Ascending aorta (tissue), 2 donors: ENCODE measurements around the gene ARSI. TPM values are rescaled to one million over a fixed set of nuclear protein-coding genes. Genes with fewer than 3 reads are reported as not detected.

Experiments
- DNase-seq, 2 donors: peaks; one replicate each; pipeline ENCODE4 v3.0.0-alpha.2; 2019; ENCODE audit warnings: low spot score in 2 of 2
- H3K27ac ChIP-seq, 2 donors: fragments of 200-600 bp; sonication (generic); one replicate each; pipeline ENCODE4 v1.5.1; 2016 to 2017; ENCODE audit warnings: mild to moderate bottlenecking in 1 of 2
- H3K27me3 ChIP-seq: fragments of 200-600 bp; sonication (generic); one replicate; pipeline ENCODE4 v1.5.1; 2017
- H3K36me3 ChIP-seq, 2 donors: fragments of 200-600 bp; sonication (generic); one replicate each; pipeline ENCODE4 v1.5.1; 2016
- H3K4me1 ChIP-seq, 2 donors: fragments of 200-600 bp; sonication (generic); one replicate each; pipeline ENCODE4 v1.5.1; 2016 to 2017; ENCODE audit warnings: mild to moderate bottlenecking in 1 of 2
- H3K4me3 ChIP-seq, 2 donors: fragments of 200-600 bp; sonication (generic); one replicate each; pipeline ENCODE4 v1.5.1; 2016 to 2017; ENCODE audit warnings: mild to moderate bottlenecking in 1 of 2
- H3K9me3 ChIP-seq, 2 donors: fragments of 200-600 bp; sonication (generic); one replicate each; pipeline ENCODE4 v1.5.1; 2016
- intact Hi-C: fragments of 100-400 bp; cut with DNase I; formaldehyde crosslinking; loops from one replicate; pipeline ENCODE4 v1.15.1; 2023
- total RNA-seq: library from RNA; depleted of rRNA; stranded (reverse); fragments of >200 nt; gene quantifications from one replicate; pipeline ENCODE4 v1.1.0, GENCODE V29; 2016
- TF ChIP-seq, protein P1 (sequence below), 3 experiments: fragments of 200-600 bp in 2 of 3; fragments of 450-650 bp in 1 of 3; sonication (generic) in 2 of 3; IDR thresholded peaks; one replicate each; pipeline ENCODE4 v1.5.1; 2016 to 2019; ENCODE audit warnings: antibody characterized with exemption in 3 of 3, mild to moderate bottlenecking in 1 of 3, moderate library complexity in 1 of 3

The ARSI gene
- total RNA-seq, 1 donor from 2014 or later: not detected

DNA sequence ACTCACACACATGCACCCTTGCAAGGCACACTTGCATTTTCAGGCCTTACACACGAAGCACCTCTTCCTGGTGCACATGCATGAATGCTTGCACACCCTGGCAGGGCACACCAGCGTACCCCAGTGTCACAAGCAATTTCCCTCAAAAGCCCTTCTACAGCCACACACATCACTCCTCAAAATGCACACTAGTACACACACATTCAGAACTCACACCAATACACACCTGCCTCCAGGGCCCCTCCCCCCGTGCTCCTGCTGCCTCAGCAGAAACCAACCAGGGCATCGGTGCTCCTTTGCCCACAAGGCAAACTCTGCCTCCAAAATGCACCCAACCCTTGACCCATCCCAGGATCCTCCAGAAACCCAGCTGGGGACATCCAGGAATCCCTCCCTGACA is 14.3 kb downstream of the ARSI start:
- no peaks in the 10 kb centered on the region for H3K27me3 ChIP-seq
- no peaks in the 10 kb centered on the region for H3K9me3 ChIP-seq
- TF ChIP-seq, protein P1, sequence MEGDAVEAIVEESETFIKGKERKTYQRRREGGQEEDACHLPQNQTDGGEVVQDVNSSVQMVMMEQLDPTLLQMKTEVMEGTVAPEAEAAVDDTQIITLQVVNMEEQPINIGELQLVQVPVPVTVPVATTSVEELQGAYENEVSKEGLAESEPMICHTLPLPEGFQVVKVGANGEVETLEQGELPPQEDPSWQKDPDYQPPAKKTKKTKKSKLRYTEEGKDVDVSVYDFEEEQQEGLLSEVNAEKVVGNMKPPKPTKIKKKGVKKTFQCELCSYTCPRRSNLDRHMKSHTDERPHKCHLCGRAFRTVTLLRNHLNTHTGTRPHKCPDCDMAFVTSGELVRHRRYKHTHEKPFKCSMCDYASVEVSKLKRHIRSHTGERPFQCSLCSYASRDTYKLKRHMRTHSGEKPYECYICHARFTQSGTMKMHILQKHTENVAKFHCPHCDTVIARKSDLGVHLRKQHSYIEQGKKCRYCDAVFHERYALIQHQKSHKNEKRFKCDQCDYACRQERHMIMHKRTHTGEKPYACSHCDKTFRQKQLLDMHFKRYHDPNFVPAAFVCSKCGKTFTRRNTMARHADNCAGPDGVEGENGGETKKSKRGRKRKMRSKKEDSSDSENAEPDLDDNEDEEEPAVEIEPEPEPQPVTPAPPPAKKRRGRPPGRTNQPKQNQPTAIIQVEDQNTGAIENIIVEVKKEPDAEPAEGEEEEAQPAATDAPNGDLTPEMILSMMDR (IDR thresholded peaks at IDR 0.05): no peak
- H3K36me3 ChIP-seq: no peaks in the 10 kb centered on the region
- no peak for DNase-seq
- no peak overlapping the region for H3K4me3 ChIP-seq
- H3K27ac ChIP-seq: no peak overlapping the region
- H3K4me1 ChIP-seq: no peaks in the 10 kb centered on the region
- intact Hi-C loops: no loop called here

DNA sequence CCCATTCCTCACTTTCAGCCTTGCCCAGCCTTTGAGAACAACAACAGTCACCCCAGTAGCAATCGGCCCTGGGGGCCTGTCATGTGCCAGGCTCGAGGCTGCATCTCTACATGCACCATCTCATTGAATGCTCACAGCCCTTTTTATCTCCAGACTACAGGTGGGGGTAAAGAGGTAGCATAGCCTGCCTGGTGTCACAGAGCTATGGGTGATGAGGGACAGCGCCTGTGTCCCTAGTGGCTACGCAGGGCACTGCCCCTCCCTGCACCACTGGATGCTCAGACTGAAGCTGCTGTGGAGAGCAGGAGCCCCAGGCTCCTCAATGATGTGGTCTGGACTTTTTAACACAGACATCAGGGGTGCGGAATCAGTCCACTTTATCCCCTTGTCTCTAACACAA is 15.9 kb downstream of the ARSI start:
- H3K4me1 ChIP-seq: no peaks in the 10 kb centered on the region
- H3K9me3 ChIP-seq: no peaks in the 10 kb centered on the region
- no peak overlapping the region for H3K27ac ChIP-seq
- H3K36me3 ChIP-seq: no peaks in the 10 kb centered on the region
- H3K4me3 ChIP-seq: no peak overlapping the region
- intact Hi-C loops: no loop called here
- no peaks in the 10 kb centered on the region for H3K27me3 ChIP-seq
- DNase-seq: no peak
- TF ChIP-seq, protein P1 (IDR thresholded peaks at IDR 0.05): no peak

DNA sequence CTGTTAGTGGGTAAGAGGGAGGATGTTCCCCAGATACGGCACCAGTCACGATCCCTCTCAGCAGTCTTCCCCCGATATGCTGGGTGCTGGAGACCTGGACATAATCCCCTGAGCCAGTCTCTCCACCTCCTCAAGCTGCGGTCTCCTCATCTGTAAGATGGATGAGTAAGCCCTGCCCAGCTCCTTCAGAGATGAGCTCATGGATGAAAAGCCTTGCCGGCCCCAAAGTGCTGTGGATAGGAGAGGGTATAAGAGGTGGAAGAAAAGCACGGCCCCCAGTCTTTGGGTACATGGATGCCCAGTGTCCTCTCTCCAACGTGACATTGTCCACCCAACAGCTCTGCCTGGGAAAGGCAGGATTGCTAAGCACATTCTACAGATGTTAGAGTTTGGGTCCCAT is 17.6 kb downstream of the ARSI start:
- Histone ChIP-seq H3K9me3 (no peaks in the 10 kb centered on the region), H3K27me3 (no peaks in the 10 kb centered on the region), H3K27ac (no peak overlapping the region), H3K36me3 (no peaks in the 10 kb centered on the region), H3K4me3 (no peak overlapping the region), H3K4me1 (no peaks in the 10 kb centered on the region)
- TF ChIP-seq, protein P1 (IDR thresholded peaks at IDR 0.05): no peak
- intact Hi-C loops: no loop called here
- DNase-seq: no peak

DNA sequence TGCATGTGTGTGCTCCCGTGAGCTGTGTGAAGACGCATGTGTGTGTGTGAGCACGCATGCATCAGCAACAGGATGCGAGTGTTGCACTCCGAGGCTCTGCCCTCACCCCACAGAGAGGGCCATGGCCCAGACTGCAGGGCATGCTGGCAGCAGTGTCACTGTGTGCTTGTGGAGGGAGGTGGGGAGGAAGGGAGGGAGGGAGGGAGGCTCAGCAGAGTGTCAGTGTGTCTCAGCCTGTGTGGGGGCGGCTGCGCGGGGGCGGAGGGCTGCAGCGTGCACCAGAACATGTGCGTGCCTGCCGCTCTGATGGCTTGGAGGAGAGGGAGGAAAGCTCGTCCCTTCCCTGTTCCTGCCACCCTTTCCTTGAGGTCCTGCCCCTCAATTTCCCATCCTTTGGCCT is 18.4 kb downstream of the ARSI start:
- H3K4me3 ChIP-seq: no peak overlapping the region
- no peaks in the 10 kb centered on the region for H3K4me1 ChIP-seq
- TF ChIP-seq, protein P1 (IDR thresholded peaks at IDR 0.05): no peak
- H3K27ac ChIP-seq: no peak overlapping the region
- intact Hi-C loops: no loop called here
- no peaks in the 10 kb centered on the region for H3K36me3 ChIP-seq
- no peaks in the 10 kb centered on the region for H3K9me3 ChIP-seq
- no peaks in the 10 kb centered on the region for H3K27me3 ChIP-seq
- no peak for DNase-seq

DNA sequence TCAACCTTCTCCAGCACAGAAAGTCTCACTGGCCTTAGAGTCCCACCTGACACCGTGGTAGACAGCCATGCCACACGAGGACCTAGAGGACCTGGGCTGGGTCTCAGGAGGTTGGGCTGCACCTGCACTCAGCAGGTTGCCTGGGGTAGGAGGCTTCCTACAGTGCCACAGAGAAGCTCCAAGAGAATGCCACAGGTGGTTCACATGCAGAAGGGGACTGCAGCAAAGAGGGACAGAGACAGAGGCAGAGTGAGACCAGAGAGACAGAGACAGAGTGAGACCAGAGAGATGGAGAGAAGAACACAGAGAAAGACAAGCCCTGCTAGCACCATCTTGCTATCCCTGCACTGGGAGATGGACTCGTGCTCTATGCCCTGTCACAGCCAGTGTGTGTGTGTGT is 18.8 kb downstream of the ARSI start:
- H3K27me3 ChIP-seq: no peaks in the 10 kb centered on the region
- no peak for DNase-seq

More for the DNA sequence above, 18.8 kb downstream of the ARSI start:
- no peaks in the 10 kb centered on the region for H3K36me3 ChIP-seq
- TF ChIP-seq, protein P1 (IDR thresholded peaks at IDR 0.05): no peak
- intact Hi-C loops: no loop called here
- H3K9me3 ChIP-seq: no peaks in the 10 kb centered on the region
- no peak overlapping the region for H3K4me3 ChIP-seq
- no peaks in the 10 kb centered on the region for H3K4me1 ChIP-seq
- H3K27ac ChIP-seq: no peak overlapping the region
